Right lobe of liver (tissue), 4 donors: ENCODE results near the gene CPM.

Source experiments
- CTCF ChIP-seq, 4 donors: fragments of 200-600 bp in 3 of 4; fragments of 450-650 bp in 1 of 4; IDR thresholded peaks; one replicate each; pipeline versions ENCODE4 v1.5.1 to v1.8.0; 2016 to 2022; ENCODE audit warnings: antibody characterized with exemption in 4 of 4, mild to moderate bottlenecking in 2 of 4
- POLR2A ChIP-seq: fragments of 450-650 bp; IDR thresholded peaks from one replicate; pipeline ENCODE4 v1.6.1; 2017; ENCODE audit warnings: antibody characterized with exemption, mild to moderate bottlenecking
- donor health status: DM: no; HTN: no; CAD: no.
- donor health status: DM: no; HTN: no; CAD: no.
- donor health status: DM: no; HTN: yes; CAD: no.

- TF ChIP-seq POLR2A (no peak), CTCF (IDR thresholded peaks at IDR 0.05) (no peak)
These were observed 117.6 kb downstream of the CPM start for GRCh38 chr12:68815232-68815927.
